Measurements from ENCODE around the gene HDDC3. TPM values are rescaled to one million over a fixed set of nuclear protein-coding genes. Genes with fewer than 3 reads are reported as not detected.
"Not testable (repeated sequence)": the region's sequence is repeated elsewhere in the genome, so short reads cannot be mapped to it uniquely, and the experiment has no call there.

The HDDC3 gene
- total and polyA plus RNA-seq, 4 donors: 6.5 to 15.3 (median 7.5) TPM

DNA sequence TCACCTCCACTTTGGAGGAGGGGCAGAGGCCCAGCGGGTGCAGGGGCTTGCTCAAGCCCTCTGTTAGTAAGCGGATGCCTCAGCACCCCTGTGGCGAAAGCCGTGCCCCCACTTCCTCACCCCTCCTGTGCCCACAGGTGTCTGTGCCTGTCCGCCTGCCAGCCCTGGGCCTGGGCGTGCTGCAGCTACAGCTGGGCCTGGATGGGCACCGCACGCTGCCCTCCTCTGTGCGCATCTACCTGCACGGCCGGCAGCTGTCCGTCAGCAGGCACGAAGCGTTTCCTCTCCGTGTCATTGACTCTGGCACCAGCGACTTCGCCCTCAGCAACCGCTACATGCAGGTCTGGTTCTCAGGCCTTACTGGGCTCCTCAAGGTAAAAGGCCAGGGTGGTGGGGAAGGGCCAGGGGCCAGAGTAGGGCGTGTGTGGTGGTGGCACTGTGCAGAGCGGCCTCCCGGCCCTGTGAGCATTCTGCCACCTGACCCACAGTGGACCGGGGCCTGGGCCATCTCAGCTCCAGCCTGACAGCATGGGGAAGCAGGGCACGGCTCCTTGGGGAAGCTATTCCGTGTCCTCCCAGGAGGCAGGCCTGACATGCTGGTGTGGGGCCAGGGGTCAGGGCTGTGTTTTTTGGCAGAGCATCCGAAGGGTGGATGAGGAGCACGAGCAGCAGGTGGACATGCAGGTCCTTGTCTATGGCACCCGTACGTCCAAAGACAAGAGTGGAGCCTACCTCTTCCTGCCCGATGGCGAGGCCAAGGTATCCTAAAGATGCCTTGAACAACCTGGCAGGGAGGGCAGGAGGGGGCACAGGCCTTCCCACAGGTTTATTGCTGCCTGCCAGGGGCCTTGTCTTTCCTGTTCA, 20.2 kb downstream of the HDDC3 start:
- no peaks in the 10 kb centered on the region for H3K9me3 ChIP-seq (ENCODE audit: control insufficient read depth, low read length)
- H3K27ac ChIP-seq (ENCODE audit: low read depth in 1 of 2, low read length in 2 of 2): no peak overlapping the region
- ATAC-seq (ENCODE audit: low FRiP score) (no peak), DNase-seq (no peak)
- H3K4me3 ChIP-seq (ENCODE audit: low read length in 2 of 2): no peak overlapping the region
- no peaks in the 10 kb centered on the region for H3K4me1 ChIP-seq (ENCODE audit: control insufficient read depth in 1 of 2, insufficient read depth in 2 of 2, low read length in 2 of 2)
- H3K36me3 ChIP-seq (ENCODE audit: control insufficient read depth in 1 of 2, insufficient read depth in 2 of 2, low read length in 1 of 2): peaks cover 6 to 17% of the 10 kb centered on the region in 2 donors
- intact Hi-C loops (cut with DNase I): no loop called here
- H3K27me3 ChIP-seq (ENCODE audit: control insufficient read depth in 1 of 2, insufficient read depth in 2 of 2, low read length in 1 of 2): no peaks in the 10 kb centered on the region
- 92 to 93% methylated on average over 30 of the region's 30 CpGs for WGBS, 2 donors

DNA sequence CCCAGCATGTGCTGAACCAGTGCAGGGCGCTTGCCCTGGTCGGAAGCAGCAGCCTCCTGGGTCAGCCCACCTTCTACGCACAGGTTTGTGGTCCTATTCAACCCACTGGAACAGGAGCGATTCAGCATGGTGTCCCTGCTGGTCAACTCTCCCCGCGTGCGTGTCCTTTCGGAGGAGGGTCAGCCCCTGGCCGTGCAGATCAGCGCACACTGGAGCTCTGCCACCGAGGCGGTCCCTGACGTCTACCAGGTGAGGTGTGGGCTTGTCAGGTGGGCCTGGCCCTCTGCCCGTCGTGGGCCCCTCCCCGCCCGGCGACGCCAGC, 21.1 kb downstream of the HDDC3 start:
- DNase-seq (no peak), ATAC-seq (ENCODE audit: low FRiP score) (no peak)
- H3K36me3 ChIP-seq (ENCODE audit: control insufficient read depth in 1 of 2, insufficient read depth in 2 of 2, low read length in 1 of 2): peaks cover 6 to 21% of the 10 kb centered on the region in 2 donors
- H3K27ac ChIP-seq (ENCODE audit: low read depth in 1 of 2, low read length in 2 of 2): no peak overlapping the region
- WGBS, 2 donors: 92% methylated on average over 19 of the region's 19 CpGs
- intact Hi-C loops (cut with DNase I): no loop called here
- no peaks in the 10 kb centered on the region for H3K27me3 ChIP-seq (ENCODE audit: control insufficient read depth in 1 of 2, insufficient read depth in 2 of 2, low read length in 1 of 2)
- no peaks in the 10 kb centered on the region for H3K9me3 ChIP-seq (ENCODE audit: control insufficient read depth, low read length)
- no peak overlapping the region for H3K4me3 ChIP-seq (ENCODE audit: low read length in 2 of 2)
- H3K4me1 ChIP-seq (ENCODE audit: control insufficient read depth in 1 of 2, insufficient read depth in 2 of 2, low read length in 2 of 2): no peaks in the 10 kb centered on the region

DNA sequence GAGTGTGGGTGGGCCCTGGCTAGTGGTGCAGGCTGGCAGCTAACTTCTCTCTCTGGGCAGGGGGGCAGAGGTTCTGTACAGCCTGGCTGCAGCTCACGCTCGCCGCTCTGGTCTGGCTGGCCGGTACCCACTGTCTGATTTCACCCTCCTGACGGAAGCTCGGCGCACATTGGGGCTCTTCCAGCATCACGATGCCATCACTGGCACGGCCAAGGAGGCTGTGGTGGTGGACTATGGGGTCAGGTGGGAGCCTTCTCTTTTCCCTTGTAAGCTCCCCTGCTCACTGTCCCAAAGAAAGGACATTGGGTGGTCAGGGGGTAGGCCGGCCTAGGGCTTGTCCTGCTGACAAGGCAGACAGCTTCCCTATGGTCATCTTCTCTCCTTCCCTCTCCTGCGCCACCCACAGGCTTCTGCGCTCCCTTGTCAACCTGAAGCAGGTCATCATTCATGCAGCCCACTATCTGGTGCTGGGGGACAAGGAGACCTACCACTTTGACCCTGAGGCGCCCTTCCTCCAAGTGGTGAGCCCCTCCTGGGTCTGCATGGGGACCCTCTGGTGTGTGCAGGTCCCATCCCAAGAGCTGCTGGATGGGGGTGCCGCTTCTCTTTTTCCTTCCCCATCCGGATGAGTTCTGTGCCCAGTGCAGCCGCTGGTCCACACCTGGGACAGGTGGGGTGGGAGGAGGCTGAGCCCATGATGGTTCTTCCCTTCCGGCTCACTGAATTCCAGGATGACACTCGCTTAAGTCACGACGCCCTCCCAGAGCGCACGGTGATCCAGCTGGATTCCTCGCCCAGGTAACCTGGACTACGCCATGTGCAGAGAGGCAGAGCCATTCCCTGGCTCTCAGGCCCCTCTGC, 21.7 kb downstream of the HDDC3 start:
- DNase-seq (peak in 1 of 2 donors; percentile 40), ATAC-seq (ENCODE audit: low FRiP score) (no peak)
- intact Hi-C loops (cut with DNase I): no loop called here
- WGBS, 2 donors: 95 to 96% methylated on average over 23 to 24 of the region's 24 CpGs
- H3K4me3 ChIP-seq (ENCODE audit: low read length in 2 of 2): no peak overlapping the region
- no peaks in the 10 kb centered on the region for H3K4me1 ChIP-seq (ENCODE audit: control insufficient read depth in 1 of 2, insufficient read depth in 2 of 2, low read length in 2 of 2)
- no peak overlapping the region for H3K27ac ChIP-seq (ENCODE audit: low read depth in 1 of 2, low read length in 2 of 2)
- H3K36me3 ChIP-seq (ENCODE audit: control insufficient read depth in 1 of 2, insufficient read depth in 2 of 2, low read length in 1 of 2): peaks cover 6 to 23% of the 10 kb centered on the region in 2 donors
- no peaks in the 10 kb centered on the region for H3K27me3 ChIP-seq (ENCODE audit: control insufficient read depth in 1 of 2, insufficient read depth in 2 of 2, low read length in 1 of 2)
- no peaks in the 10 kb centered on the region for H3K9me3 ChIP-seq (ENCODE audit: control insufficient read depth, low read length)

DNA sequence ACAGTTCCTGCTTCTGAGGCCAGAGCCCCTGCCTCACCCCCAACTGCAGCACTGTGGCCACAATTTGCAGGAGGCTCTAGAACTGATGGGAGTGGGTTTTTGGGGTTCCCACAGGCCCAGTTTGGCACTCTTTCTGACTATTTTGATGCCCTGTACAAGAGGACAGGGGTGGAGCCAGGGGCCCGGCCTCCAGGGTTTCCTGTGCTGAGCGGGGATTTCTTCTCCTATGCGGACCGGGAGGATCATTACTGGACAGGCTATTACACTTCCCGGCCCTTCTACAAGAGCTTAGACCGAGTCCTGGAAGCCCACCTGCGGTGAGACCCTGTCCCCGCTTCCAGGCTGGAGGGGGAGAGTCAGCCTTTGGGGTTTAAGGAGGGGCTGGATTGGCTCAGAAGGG, 22.4 kb downstream of the HDDC3 start:
- DNase-seq (peak in 1 of 2 donors; percentile 30), ATAC-seq (ENCODE audit: low FRiP score) (no peak)
- Histone ChIP-seq H3K9me3 (ENCODE audit: control insufficient read depth, low read length) (no peaks in the 10 kb centered on the region), H3K27me3 (ENCODE audit: control insufficient read depth in 1 of 2, insufficient read depth in 2 of 2, low read length in 1 of 2) (no peaks in the 10 kb centered on the region), H3K4me1 (ENCODE audit: control insufficient read depth in 1 of 2, insufficient read depth in 2 of 2, low read length in 2 of 2) (no peaks in the 10 kb centered on the region), H3K27ac (ENCODE audit: low read depth in 1 of 2, low read length in 2 of 2) (no peak overlapping the region), H3K4me3 (ENCODE audit: low read length in 2 of 2) (no peak overlapping the region), H3K36me3 (ENCODE audit: control insufficient read depth in 1 of 2, insufficient read depth in 2 of 2, low read length in 1 of 2) (peaks cover 6 to 23% of the 10 kb centered on the region in 2 donors)
- WGBS, 2 donors: 93 to 98% methylated on average over 8 of the region's 8 CpGs
- intact Hi-C loops (cut with DNase I): no loop called here

DNA sequence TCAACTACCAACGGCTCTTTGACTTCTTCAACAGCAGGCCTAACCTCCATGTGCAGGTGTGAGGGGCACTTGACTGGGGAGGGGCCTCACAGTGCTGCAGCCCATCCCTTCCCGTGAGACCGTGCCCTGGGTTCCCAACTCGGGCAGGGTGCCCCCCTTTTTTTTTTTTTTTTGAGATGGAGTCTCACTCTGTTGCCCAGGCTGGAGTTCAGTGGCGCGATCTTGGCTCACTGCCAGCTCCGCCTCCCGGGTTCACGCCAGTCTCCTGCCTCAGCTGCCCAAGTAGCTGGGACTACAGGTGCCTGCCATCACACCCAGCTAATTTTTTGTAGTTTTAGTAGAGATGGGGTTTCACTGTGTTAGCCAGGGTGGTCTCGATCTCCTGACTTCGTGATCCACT, 22.9 kb downstream of the HDDC3 start:
- intact Hi-C loops (cut with DNase I); ATAC-seq (ENCODE audit: low FRiP score); H3K4me1 ChIP-seq (ENCODE audit: control insufficient read depth in 1 of 2, insufficient read depth in 2 of 2, low read length in 2 of 2); H3K4me3 ChIP-seq (ENCODE audit: low read length in 2 of 2); H3K27me3 ChIP-seq (ENCODE audit: control insufficient read depth in 1 of 2, insufficient read depth in 2 of 2, low read length in 1 of 2); H3K27ac ChIP-seq (ENCODE audit: low read depth in 1 of 2, low read length in 2 of 2); H3K9me3 ChIP-seq (ENCODE audit: control insufficient read depth, low read length): not testable (repeated sequence)
- H3K36me3 ChIP-seq (ENCODE audit: control insufficient read depth in 1 of 2, insufficient read depth in 2 of 2, low read length in 1 of 2): peaks cover 6 to 23% of the 10 kb centered on the region in 2 donors
- WGBS, 2 donors: 69 to 77% methylated on average over 11 of the region's 11 CpGs
- peak in 1 of 2 donors; percentile 35 for DNase-seq

DNA sequence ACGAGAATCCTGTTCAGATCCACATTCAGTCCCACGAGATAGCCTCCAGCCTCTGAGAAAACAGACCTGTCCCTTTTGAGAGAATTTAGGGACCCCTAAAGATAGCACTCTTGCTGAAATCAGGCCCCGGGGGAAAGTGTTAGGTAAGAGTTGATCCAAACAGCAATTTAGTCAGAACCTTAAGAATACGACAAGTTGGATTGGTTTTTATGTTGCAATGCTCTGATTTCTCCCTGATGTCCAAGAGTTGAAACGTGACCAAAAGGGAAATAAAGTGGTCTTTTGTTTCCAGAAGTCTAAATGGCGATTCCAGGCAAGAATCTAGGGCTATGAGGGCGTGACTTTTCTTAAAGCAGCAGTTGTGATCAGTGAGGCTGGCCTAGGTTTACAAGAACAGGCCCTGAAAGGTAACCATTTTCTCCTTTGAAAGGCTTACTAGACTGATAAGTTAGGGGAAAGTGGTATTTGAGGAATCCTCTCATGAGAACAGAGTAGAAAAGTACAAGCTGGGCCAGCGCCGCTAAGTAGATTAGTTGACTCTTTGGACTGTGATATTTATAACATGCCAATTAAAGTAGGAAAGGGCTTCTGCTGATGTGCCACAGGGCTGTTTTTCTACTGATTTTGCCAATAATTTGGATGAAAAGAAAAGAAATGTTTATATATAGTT, 24.4 kb downstream of the HDDC3 start:
- Histone ChIP-seq H3K27ac (ENCODE audit: low read depth in 1 of 2, low read length in 2 of 2) (no peak overlapping the region), H3K4me3 (ENCODE audit: low read length in 2 of 2) (no peak overlapping the region), H3K4me1 (ENCODE audit: control insufficient read depth in 1 of 2, insufficient read depth in 2 of 2, low read length in 2 of 2) (no peaks in the 10 kb centered on the region), H3K27me3 (ENCODE audit: control insufficient read depth in 1 of 2, insufficient read depth in 2 of 2, low read length in 1 of 2) (no peaks in the 10 kb centered on the region), H3K36me3 (ENCODE audit: control insufficient read depth in 1 of 2, insufficient read depth in 2 of 2, low read length in 1 of 2) (peaks cover 6 to 18% of the 10 kb centered on the region in 2 donors), H3K9me3 (ENCODE audit: control insufficient read depth, low read length) (no peaks in the 10 kb centered on the region)
- ATAC-seq (ENCODE audit: low FRiP score) (no peak), DNase-seq (peak in 1 of 2 donors; percentile 21)
- 84% methylated on average over 9 of the region's 9 CpGs for WGBS, 2 donors
- intact Hi-C loops (cut with DNase I): no loop called here

DNA sequence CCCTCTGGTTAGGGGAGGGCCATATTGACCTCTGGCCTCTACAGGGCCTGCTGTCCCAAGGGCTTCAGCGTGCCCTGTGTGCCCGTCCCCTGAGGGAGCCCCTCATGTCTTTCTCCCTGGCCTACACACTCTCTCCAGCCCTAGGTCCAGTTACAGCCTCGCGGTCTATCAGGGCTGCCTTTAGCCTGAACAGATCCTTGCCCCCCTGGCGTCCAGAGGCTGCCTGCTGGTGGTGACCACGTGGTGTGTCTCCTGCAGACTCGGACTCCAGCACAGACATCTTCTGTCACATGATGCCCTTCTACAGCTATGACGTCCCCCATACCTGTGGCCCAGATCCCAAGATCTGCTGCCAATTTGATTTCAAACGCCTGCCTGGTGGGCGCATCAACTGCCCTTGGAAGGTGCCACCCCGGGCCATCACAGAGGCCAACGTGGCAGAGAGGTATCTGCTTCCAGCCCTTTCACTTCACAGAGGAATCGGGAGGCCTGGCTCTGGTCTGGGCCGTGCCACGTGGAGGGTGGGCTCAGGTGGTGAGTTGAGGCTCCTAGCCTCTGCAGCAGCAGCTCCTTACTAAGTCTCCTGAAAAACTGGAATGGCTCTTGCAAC, 25.2 kb downstream of the HDDC3 start:
- no peaks in the 10 kb centered on the region for H3K27me3 ChIP-seq (ENCODE audit: control insufficient read depth in 1 of 2, insufficient read depth in 2 of 2, low read length in 1 of 2)
- 84 to 87% methylated on average over 15 of the region's 15 CpGs for WGBS, 2 donors
- no peak overlapping the region for H3K4me3 ChIP-seq (ENCODE audit: low read length in 2 of 2)
- no peaks in the 10 kb centered on the region for H3K9me3 ChIP-seq (ENCODE audit: control insufficient read depth, low read length)
- ATAC-seq (ENCODE audit: low FRiP score) (no peak), DNase-seq (no peak)
- H3K4me1 ChIP-seq (ENCODE audit: control insufficient read depth in 1 of 2, insufficient read depth in 2 of 2, low read length in 2 of 2): no peaks in the 10 kb centered on the region
- intact Hi-C loops (cut with DNase I): no loop called here
- H3K36me3 ChIP-seq (ENCODE audit: control insufficient read depth in 1 of 2, insufficient read depth in 2 of 2, low read length in 1 of 2): peaks cover 6 to 15% of the 10 kb centered on the region in 2 donors
- no peak overlapping the region for H3K27ac ChIP-seq (ENCODE audit: low read depth in 1 of 2, low read length in 2 of 2)

DNA sequence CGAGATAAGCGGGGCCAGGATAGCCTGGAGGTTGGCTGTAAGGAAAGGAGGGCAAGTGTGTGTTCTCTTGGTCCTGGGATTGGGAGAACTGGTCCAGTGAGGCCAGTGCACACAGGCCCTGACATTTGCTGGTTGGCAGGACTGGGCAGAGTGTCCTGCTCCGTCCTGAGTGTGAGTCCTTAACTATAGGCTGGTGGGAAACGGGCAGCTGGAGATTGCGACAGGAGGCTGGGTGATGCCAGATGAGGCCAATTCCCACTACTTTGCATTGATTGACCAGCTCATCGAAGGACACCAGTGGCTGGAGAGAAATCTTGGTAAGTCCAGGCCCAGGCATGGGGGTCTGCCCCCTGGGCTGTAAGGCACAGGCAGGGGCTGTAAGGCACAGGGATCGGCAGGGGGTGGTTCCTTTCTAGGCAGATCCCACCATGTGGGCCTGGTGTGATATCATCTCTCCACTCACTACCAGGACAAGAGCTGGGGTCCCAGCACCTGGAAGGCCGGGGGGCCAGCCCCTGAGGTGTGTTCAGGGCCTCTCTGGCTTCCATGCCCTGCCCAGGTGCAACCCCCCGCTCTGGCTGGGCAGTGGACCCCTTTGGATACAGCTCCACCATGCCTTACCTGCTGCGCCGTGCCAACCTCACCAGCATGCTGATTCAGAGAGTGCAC, 26.0 kb downstream of the HDDC3 start:
- H3K4me1 ChIP-seq (ENCODE audit: control insufficient read depth in 1 of 2, insufficient read depth in 2 of 2, low read length in 2 of 2): no peaks in the 10 kb centered on the region
- no peak overlapping the region for H3K27ac ChIP-seq (ENCODE audit: low read depth in 1 of 2, low read length in 2 of 2)
- H3K36me3 ChIP-seq (ENCODE audit: control insufficient read depth in 1 of 2, insufficient read depth in 2 of 2, low read length in 1 of 2): peaks cover 4 to 10% of the 10 kb centered on the region in 2 donors
- H3K9me3 ChIP-seq (ENCODE audit: control insufficient read depth, low read length): no peaks in the 10 kb centered on the region
- ATAC-seq (ENCODE audit: low FRiP score) (no peak), DNase-seq (no peak)
- WGBS, 2 donors: 95 to 98% methylated on average over 11 of the region's 11 CpGs
- intact Hi-C loops (cut with DNase I): no loop called here
- H3K27me3 ChIP-seq (ENCODE audit: control insufficient read depth in 1 of 2, insufficient read depth in 2 of 2, low read length in 1 of 2): no peaks in the 10 kb centered on the region
- no peak overlapping the region for H3K4me3 ChIP-seq (ENCODE audit: low read length in 2 of 2)
